Keratinocyte (primary cell): ENCODE measurements around the gene VIPR2. TPM values are rescaled to one million over a fixed set of nuclear protein-coding genes. Genes with fewer than 3 reads are reported as not detected.

Experiments used
- DNase-seq: peaks from one replicate; pipeline ENCODE4 v3.0.0-alpha.2; 2011; ENCODE audit warnings: low read depth, missing footprints, low spot score
- FAIRE-seq: peaks from 2 replicates; lab custom pipeline; 2011; peaks lifted over from hg19 to GRCh38; lab: Jason Lieb, UNC
- H2AFZ ChIP-seq: 2 replicates; pipeline ENCODE4 v1.6.0; 2012; ENCODE audit warnings: low read length, control low read depth, inconsistent platforms; ENCODE audit not compliant: control insufficient read depth
- H3K27ac ChIP-seq: 2 replicates; pipeline ENCODE4 v1.5.1; 2011; ENCODE audit warnings: low read length; ENCODE audit not compliant: control insufficient read depth, insufficient read depth
- H3K27me3 ChIP-seq: 3 replicates; pipeline ENCODE4 v1.6.0; 2011; ENCODE audit warnings: low read length; ENCODE audit not compliant: control insufficient read depth, insufficient read depth; ENCODE audit errors: extremely low read depth
- H3K36me3 ChIP-seq, 2 experiments: 2 replicates in 1 of 2; 3 replicates in 1 of 2; pipeline ENCODE4 v1.5.1; 2011; ENCODE audit warnings: low read length in 2 of 2, mild to moderate bottlenecking in 1 of 2; ENCODE audit not compliant: control insufficient read depth in 2 of 2, insufficient read depth in 2 of 2; ENCODE audit errors: extremely low read depth in 1 of 2
- H3K4me1 ChIP-seq: 3 replicates; pipeline ENCODE4 v1.5.1; 2011; ENCODE audit warnings: low read length; ENCODE audit not compliant: control insufficient read depth, insufficient read depth; ENCODE audit errors: extremely low read depth
- H3K4me2 ChIP-seq: 3 replicates; pipeline ENCODE4 v1.6.0; 2011; ENCODE audit warnings: low read depth, low read length; ENCODE audit not compliant: control insufficient read depth, insufficient read depth; ENCODE audit errors: extremely low read depth
- H3K4me3 ChIP-seq, 3 experiments: fragments of 200-600 bp in 1 of 3; sonication (generic) in 1 of 3; 2 replicates in 2 of 3; 3 replicates in 1 of 3; pipeline ENCODE4 v1.5.1; 2011 to 2016; ENCODE audit warnings: low read length in 3 of 3, mild to moderate bottlenecking in 3 of 3, control low read depth in 2 of 3, inconsistent platforms in 1 of 3, low read depth in 1 of 3, mixed read lengths in 1 of 3, mixed run types in 1 of 3, moderate library complexity in 1 of 3; ENCODE audit not compliant: control insufficient read depth in 2 of 3, insufficient read depth in 2 of 3; ENCODE audit errors: extremely low read depth in 1 of 3
- H3K79me2 ChIP-seq: 2 replicates; pipeline ENCODE4 v1.6.0; 2012; ENCODE audit warnings: low read length; ENCODE audit not compliant: control insufficient read depth, insufficient read depth
- H3K9ac ChIP-seq: 3 replicates; pipeline ENCODE4 v1.6.0; 2011; ENCODE audit warnings: low read length; ENCODE audit not compliant: control insufficient read depth, insufficient read depth; ENCODE audit errors: extremely low read depth
- H3K9me1 ChIP-seq: 3 replicates; pipeline ENCODE4 v1.6.0; 2011; ENCODE audit warnings: low read length; ENCODE audit not compliant: control insufficient read depth, insufficient read depth; ENCODE audit errors: extremely low read depth
- H3K9me3 ChIP-seq: 2 replicates; pipeline ENCODE4 v1.5.1; 2012; ENCODE audit warnings: low read depth, low read length; ENCODE audit not compliant: control insufficient read depth
- H4K20me1 ChIP-seq: 3 replicates; pipeline ENCODE4 v1.6.0; 2011; ENCODE audit warnings: low read length; ENCODE audit not compliant: control insufficient read depth, insufficient read depth; ENCODE audit errors: extremely low read depth
- CTCF ChIP-seq, 3 experiments: IDR thresholded peaks in 1 of 3; conservative IDR thresholded peaks in 1 of 3; optimal IDR thresholded peaks in 1 of 3; 2 replicates in 2 of 3; 3 replicates in 1 of 3; pipeline versions ENCODE3 to v1.5.1; 2011; ENCODE audit warnings: low read length in 3 of 3, mild to moderate bottlenecking in 3 of 3, moderate library complexity in 2 of 3, control low read depth in 1 of 3, inconsistent platforms in 1 of 3; ENCODE audit not compliant: insufficient read depth in 2 of 3; ENCODE audit errors: extremely low read depth in 1 of 3
- EZH2 ChIP-seq: IDR thresholded peaks from one replicate; pipeline ENCODE4 v1.6.1; 2012; ENCODE audit warnings: inconsistent platforms, mild to moderate bottlenecking, low read length, moderate library complexity
- dilution Hi-C: fragments of 300-500 bp; cut with MboI; formaldehyde crosslinking; loops from one replicate; pipeline ENCODE4 v1.7.0; 2020; ENCODE audit warnings: low sequenced_read_pairs; ENCODE audit not compliant: extremely low pct_ligation_motif_present
- polyA plus RNA-seq, 5 experiments: library from polyadenylated mRNA; depleted of rRNA in 3 of 5; stranded (reverse) in 3 of 5; stranded (forward) in 1 of 5; unstranded in 1 of 5; fragments of >200 nt; gene quantifications; 1 replicate in 1 of 5; 2 replicates in 3 of 5; 3 replicates in 1 of 5; pipeline versions ENCODE4 v1.2.1 to v1.2.3, GENCODE V29; 2011 to 2012; ENCODE audit warnings: missing spikeins in 2 of 5, low read depth in 1 of 5, low replicate concordance in 1 of 5

VIPR2 gene
- polyA plus RNA-seq, 1 donor (not counting 4 experiments of a cell fraction or from before 2014, with no cell fraction given), result not detected

DNA sequence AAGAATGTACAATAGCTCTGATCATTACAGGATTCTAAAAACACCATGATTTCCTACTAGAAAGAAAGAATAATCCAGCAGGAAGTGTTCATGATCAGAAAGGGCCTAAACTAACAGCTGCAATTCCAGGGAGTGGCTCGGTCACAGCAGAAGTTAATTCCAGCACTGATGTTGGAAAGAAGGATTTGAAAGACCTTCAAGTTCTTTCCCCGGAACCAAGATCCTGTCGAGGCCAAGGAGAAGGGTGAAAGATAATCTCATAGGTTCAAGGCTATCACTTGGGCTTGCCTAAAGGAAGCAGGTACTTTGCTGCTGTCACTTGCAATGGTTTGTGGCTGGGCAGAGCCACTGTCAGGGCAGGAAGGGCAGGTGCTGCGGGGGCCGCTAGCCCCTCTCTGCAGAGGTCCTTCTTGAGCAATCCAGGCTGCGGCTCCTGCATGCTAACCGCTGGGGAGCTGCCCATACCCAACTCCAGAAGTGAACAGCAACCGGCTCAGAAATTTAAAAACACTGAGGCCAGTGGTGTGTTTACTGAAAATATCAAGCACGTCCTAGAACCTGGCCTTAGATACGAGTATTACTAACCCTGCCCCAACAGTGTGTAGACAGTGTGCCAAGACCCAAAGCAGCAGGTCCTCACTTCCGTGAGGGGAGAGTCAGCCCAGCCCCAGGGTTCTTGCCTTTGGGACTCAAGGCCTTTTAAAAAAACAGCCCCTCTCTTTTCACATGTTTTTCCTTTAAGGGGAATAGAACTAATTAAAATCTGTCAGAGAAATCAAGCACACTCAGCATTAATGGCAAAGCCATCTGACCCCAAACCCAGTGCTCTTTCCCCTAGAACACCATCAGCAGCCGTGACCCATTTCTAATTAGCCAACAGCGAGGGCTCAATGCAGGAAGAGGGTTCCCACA, 76.8 kb downstream of the VIPR2 start:
- Histone ChIP-seq H3K4me3 (no peak overlapping the region), H3K36me3 (no peaks in the 10 kb centered on the region), H3K27me3 (no peaks in the 10 kb centered on the region)

DNA sequence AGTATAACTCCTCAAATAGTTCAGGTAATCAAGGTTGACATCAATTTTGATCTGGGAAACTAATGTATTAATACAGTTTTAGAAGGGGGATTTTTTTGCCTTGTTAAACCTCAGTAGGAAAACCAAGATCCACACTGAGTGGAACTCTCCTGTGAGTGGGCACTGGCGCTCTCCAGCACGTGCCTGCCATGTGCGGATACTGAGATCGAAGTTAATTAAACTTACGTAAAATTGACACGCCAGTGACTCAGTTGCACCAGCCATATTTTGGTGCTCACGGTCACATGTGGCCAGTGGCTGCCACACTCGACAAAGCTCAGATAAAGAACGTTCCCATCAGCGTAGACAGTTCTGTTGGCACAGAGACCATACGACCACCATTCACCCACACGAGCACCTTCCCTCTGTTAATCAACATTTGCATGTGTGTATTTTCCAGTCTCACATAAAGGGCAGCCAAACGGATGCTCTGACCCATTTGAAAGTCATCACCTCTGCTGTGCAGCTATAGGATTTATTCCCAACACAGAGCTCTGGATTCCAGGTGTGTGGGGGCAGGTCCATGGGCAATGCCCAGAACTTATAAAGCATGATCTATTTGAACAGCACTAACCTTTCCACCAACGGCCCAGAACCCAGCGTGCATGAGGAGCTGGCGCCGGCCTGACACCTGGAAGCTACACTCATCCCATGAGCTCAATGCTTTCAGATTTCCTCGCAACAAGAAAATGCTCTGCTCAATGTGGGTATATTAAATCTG, 77.7 kb downstream of the VIPR2 start:
- DNase-seq (no peak), FAIRE-seq (no peak)
- H3K9ac ChIP-seq, result no peak overlapping the region
- H3K27ac ChIP-seq, result no peak overlapping the region
- no peaks in the 10 kb centered on the region for H3K27me3 ChIP-seq
- no peaks in the 10 kb centered on the region for H3K36me3 ChIP-seq
- H4K20me1 ChIP-seq, result no peaks in the 10 kb centered on the region
- no peak overlapping the region for H3K4me3 ChIP-seq
- no peaks in the 10 kb centered on the region for H3K9me1 ChIP-seq
- TF ChIP-seq CTCF (optimal IDR thresholded peaks at IDR 0.05 in 1 of 3, IDR thresholded peaks at IDR 0.05 in 1 of 3, conservative IDR thresholded peaks at IDR 0.05 in 1 of 3; ENCODE audit: extremely low read depth in 1 of 3, insufficient read depth in 2 of 3, low read length in 3 of 3) (no peak), EZH2 (no peak)
- H3K4me2 ChIP-seq, result no peak overlapping the region
- H3K9me3 ChIP-seq, result peaks cover 5% of the 10 kb centered on the region
- H3K4me1 ChIP-seq, result no peaks in the 10 kb centered on the region
- no peak overlapping the region for H2AFZ ChIP-seq
- dilution Hi-C loops, result no loop called here
- no peaks in the 10 kb centered on the region for H3K79me2 ChIP-seq

More for the DNA sequence above, 76.8 kb downstream of the VIPR2 start:
- H3K79me2 ChIP-seq, result no peaks in the 10 kb centered on the region
- no peak overlapping the region for H2AFZ ChIP-seq
- H3K9ac ChIP-seq, result no peak overlapping the region
- H3K9me3 ChIP-seq, result peaks cover 5% of the 10 kb centered on the region
- no peak for FAIRE-seq
- no peaks in the 10 kb centered on the region for H3K4me1 ChIP-seq
- TF ChIP-seq EZH2, result no peak
- no peak for TF ChIP-seq CTCF (optimal IDR thresholded peaks at IDR 0.05 in 1 of 3, IDR thresholded peaks at IDR 0.05 in 1 of 3, conservative IDR thresholded peaks at IDR 0.05 in 1 of 3; ENCODE audit: extremely low read depth in 1 of 3, insufficient read depth in 2 of 3, low read length in 3 of 3)
- H4K20me1 ChIP-seq, result no peaks in the 10 kb centered on the region
- no peaks in the 10 kb centered on the region for H3K9me1 ChIP-seq
- H3K4me2 ChIP-seq, result no peak overlapping the region
- H3K27ac ChIP-seq, result no peak overlapping the region
- dilution Hi-C loops, result no loop called here
- DNase-seq, result no peak
